Testis (tissue), 2 donors: ENCODE measurements around the gene DUS1L.

ENCODE experiments used
- POLR2A ChIP-seq: fragments of 450-650 bp; IDR thresholded peaks from one replicate; pipeline ENCODE4 v1.6.1; 2017; ENCODE audit warnings: antibody characterized with exemption, mild to moderate bottlenecking, moderate library complexity
- TF ChIP-seq, protein P1 (sequence below), 3 experiments: fragments of 450-650 bp in 2 of 3; fragments of 200-600 bp in 1 of 3; sonication (generic) in 1 of 3; IDR thresholded peaks; one replicate each; pipeline ENCODE4 v1.5.1; 2016 to 2019; ENCODE audit warnings: antibody characterized with exemption in 3 of 3, mild to moderate bottlenecking in 2 of 3, moderate library complexity in 1 of 3

DNA sequence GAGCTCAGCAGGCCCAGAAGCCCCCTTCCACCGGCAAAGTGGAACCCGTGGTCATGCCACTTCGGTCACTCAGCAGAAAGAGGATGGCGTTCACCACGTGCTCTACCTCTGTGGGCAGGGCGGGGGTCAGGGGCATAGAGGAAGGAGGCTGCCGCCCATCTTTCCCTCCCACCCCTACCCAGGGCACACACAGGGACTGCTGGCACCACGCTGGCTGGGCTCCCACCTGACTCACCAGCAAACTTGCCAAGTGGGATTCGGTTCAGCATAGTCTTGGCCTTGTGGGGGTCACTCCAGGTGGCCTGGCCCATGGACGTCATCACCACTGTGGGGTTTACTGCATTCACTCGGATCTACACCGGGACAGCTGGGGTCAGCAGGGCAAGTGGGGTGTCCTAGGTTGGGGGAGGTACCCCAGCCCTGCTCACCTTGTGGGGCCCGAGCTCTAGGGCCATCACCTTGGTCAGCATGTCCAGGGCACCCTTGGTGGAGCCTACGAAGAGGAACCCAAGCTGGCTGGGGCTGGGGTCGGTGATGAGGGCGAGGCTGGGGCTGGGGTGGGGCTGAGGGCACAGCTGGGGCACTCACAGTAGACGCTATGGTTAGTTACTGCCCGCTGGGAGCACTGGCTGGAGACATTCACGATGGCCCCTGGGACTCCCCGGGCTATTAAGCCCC, 29.5 kb downstream of the DUS1L start:
- TF ChIP-seq, protein P1, sequence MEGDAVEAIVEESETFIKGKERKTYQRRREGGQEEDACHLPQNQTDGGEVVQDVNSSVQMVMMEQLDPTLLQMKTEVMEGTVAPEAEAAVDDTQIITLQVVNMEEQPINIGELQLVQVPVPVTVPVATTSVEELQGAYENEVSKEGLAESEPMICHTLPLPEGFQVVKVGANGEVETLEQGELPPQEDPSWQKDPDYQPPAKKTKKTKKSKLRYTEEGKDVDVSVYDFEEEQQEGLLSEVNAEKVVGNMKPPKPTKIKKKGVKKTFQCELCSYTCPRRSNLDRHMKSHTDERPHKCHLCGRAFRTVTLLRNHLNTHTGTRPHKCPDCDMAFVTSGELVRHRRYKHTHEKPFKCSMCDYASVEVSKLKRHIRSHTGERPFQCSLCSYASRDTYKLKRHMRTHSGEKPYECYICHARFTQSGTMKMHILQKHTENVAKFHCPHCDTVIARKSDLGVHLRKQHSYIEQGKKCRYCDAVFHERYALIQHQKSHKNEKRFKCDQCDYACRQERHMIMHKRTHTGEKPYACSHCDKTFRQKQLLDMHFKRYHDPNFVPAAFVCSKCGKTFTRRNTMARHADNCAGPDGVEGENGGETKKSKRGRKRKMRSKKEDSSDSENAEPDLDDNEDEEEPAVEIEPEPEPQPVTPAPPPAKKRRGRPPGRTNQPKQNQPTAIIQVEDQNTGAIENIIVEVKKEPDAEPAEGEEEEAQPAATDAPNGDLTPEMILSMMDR (IDR thresholded peaks at IDR 0.05): no peak
- TF ChIP-seq POLR2A: no peak
